GM12865 (cell line): ENCODE data around the gene TMEM11.
"Not testable (repeated sequence)": the region's sequence is repeated elsewhere in the genome, so short reads cannot be mapped to it uniquely, and the experiment has no call there.

Experiments used
- DNase-seq: peaks from one replicate; pipeline ENCODE4 v3.0.0; 2010; ENCODE audit warnings: low read depth
- H3K4me3 ChIP-seq: 2 replicates; pipeline ENCODE4 v1.5.1; 2011; ENCODE audit warnings: mild to moderate bottlenecking, low read depth, low read length, control low read depth
- CTCF ChIP-seq: IDR thresholded peaks from 2 replicates; pipeline ENCODE4 v1.5.1; 2011; ENCODE audit warnings: low read length, control low read depth, low read depth, inconsistent platforms; ENCODE audit not compliant: insufficient read depth; ENCODE audit errors: missing control alignments

TMEM11 gene

DNA sequence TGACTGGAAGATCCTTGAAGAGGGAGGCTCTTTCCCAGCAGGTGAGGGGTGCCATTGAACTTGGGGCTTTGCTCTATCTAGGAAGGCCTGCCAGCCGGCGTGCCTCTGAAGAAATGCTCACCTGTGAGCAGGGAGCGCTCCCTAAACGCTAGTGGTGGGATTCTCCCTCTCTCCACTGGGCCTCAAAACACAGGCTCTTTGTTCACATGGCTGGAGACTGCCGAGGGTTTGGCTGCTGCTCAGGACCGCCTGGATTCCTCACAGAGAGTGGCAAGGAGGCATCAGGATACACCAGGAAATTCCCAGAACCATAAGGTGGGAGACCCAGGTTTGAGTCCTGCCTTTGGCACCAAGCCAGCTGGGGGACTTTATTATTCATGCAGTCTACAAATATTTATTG is 17.6 kb upstream of the TMEM11 start:
- DNase-seq, result no peak
- no peak for TF ChIP-seq CTCF

GRCh38 chr17:21228845-21229244 is 14.9 kb upstream of the TMEM11 start:
- TF ChIP-seq CTCF, result no peak
- DNase-seq, result no peak

More for the DNA sequence above, 17.6 kb upstream of the TMEM11 start:
- no peak overlapping the region for H3K4me3 ChIP-seq

GRCh38 chr17:21228111-21228510 is 14.2 kb upstream of the TMEM11 start:
- no peak for DNase-seq
- TF ChIP-seq CTCF, result no peak
- H3K4me3 ChIP-seq, result no peak overlapping the region

More at GRCh38 chr17:21228845-21229244, 14.9 kb upstream of the TMEM11 start:
- no peak overlapping the region for H3K4me3 ChIP-seq

DNA sequence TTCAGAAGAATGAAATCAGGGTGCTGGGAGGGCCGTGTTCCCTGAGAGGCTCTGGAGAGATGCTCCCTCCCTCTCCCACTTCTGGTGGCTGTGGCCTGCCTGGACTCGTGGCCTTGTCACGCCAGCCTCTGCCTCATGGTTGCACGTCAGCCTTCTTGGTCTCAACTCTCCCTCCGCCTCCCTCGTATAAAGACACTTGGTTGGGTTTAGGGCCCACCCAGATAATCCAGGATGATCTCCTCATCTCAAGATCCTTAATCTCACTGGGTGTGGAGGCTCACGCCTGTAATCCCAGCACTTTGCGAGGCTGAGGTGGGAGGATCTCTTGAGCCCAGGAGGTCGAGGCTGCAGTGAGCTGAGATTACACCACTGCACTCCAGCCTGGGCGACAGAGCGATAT is 13.3 kb upstream of the TMEM11 start:
- DNase-seq, H3K4me3 ChIP-seq: not testable (repeated sequence)

- TF ChIP-seq CTCF, result no peak
- H3K4me3 ChIP-seq, result no peak overlapping the region
- DNase-seq, result no peak
Measured at GRCh38 chr17:21223086-21223485, 9.1 kb upstream of the TMEM11 start.

GRCh38 chr17:21218831-21219380 is 4.9 kb upstream of the TMEM11 start:
- no peak for DNase-seq
- no peak overlapping the region for H3K4me3 ChIP-seq
- TF ChIP-seq CTCF, result no peak

DNA sequence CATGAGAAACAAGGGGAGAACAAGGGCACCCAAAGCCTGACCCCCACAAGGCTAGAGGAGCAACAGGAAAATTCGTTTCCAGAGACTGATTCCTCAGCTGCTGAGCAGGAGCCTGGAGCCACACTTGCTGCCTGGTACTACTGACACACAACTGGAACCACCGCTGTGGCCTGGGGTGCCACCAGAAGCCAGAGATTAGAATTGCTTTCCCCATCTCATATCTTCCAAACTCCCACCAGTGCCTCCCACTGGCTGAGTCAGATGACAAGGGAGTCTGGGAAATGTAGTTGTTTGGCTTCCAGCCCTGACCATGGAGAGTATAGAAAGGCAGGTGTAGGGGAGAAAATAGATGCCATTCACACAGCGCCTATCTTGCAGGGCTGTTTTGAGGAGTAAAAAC is 4.1 kb upstream of the TMEM11 start:
- H3K4me3 ChIP-seq, result no peak overlapping the region
- no peak for TF ChIP-seq CTCF
- no peak for DNase-seq
